ENCODE data around the gene ZDHHC5. TPM values are rescaled to one million over a fixed set of nuclear protein-coding genes. Genes with fewer than 3 reads are reported as not detected.
A peak's percentile ranks its signal among the peaks of the same experiment; 100 is the strongest.

The ZDHHC5 gene
- total RNA-seq: 10 to 100 TPM; 58.2 to 79.9 TPM

- ATAC-seq (replicated peaks): peak; percentile 89
- peak within 1 kb of the TSS; percentile 99 for H3K4me3 Mint-ChIP-seq
- H3K36me3 Mint-ChIP-seq (ENCODE audit: low read depth): peaks cover 55% of the 10 kb centered on the region
- H3K9me3 Mint-ChIP-seq: no peaks in the 10 kb centered on the region
- H3K27me3 Mint-ChIP-seq: no peaks in the 10 kb centered on the region
- H3K4me1 Mint-ChIP-seq: peaks cover 12% of the 10 kb centered on the region
- H3K27ac Mint-ChIP-seq: peak within 1 kb of the TSS; percentile 98
Measured at GRCh38 chr11:57667736-57668433, at the start of gene ZDHHC5. Gene ZDHHC5, plus strand, starts transcription at chr11:57668114. Its CDS starts 4,977 bp downstream, at chr11:57673091.

DNA sequence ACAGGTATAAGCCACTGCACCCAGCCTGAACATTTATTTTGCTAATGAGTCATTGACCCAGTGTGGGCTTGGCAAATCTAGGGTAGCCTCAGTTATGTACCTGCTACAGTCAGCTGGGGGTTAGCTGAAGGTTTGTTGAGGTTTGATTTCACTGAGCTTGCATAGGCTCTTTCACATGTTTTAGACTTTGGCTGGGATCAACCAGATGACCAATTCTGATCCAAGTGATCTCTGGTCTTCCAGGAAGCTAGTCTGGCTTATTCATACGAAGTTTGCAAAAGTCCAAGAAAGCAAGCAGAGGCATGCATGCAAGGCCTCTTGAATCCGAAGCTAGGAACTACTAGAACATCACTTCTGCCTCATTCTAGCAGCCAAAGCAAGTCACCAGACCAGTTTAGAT, 49.5 kb upstream of the ZDHHC5 start:
- Mint-ChIP-seq H3K4me3 (no peak overlapping the region), H3K4me1 (no peaks in the 10 kb centered on the region), H3K36me3 (ENCODE audit: low read depth) (no peaks in the 10 kb centered on the region), H3K27ac (no peak overlapping the region), H3K9me3 (no peaks in the 10 kb centered on the region), H3K27me3 (peaks cover 17% of the 10 kb centered on the region)
- ATAC-seq (replicated peaks): no peak

- Mint-ChIP-seq H3K27me3 (peaks cover 17% of the 10 kb centered on the region), H3K27ac (no peak overlapping the region), H3K36me3 (ENCODE audit: low read depth) (no peaks in the 10 kb centered on the region), H3K4me3 (no peak overlapping the region), H3K4me1 (no peaks in the 10 kb centered on the region), H3K9me3 (no peaks in the 10 kb centered on the region)
- ATAC-seq (replicated peaks): no peak
Measured at GRCh38 chr11:57619331-57619730, 48.6 kb upstream of the ZDHHC5 start.

GRCh38 chr11:57620467-57620866, 47.4 kb upstream of the ZDHHC5 start:
- no peaks in the 10 kb centered on the region for H3K9me3 Mint-ChIP-seq
- H3K27me3 Mint-ChIP-seq: peaks cover 17% of the 10 kb centered on the region
- ATAC-seq (replicated peaks): no peak
- H3K27ac Mint-ChIP-seq: no peak overlapping the region
- H3K36me3 Mint-ChIP-seq (ENCODE audit: low read depth): no peaks in the 10 kb centered on the region
- no peaks in the 10 kb centered on the region for H3K4me1 Mint-ChIP-seq
- no peak overlapping the region for H3K4me3 Mint-ChIP-seq

DNA sequence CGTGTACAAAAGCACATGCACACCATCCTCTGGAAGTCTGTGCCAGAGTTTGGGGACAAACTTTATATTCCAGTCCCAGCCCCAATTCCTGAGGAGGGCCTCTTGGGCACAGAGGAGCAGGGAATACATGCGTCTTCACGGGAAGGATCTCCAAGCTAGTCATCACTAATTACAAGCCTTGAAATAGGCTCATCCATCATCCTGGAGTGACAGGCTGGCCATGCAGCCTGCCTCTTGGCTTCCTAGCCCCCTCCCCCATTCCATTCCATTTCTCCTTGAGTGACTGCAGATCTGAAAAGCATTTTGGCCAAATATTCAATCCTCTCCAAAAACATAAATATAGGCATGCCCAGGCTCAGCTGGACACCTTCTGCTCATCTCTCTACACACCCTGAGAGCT, 45.7 kb upstream of the ZDHHC5 start:
- Mint-ChIP-seq H3K27ac (no peak overlapping the region), H3K27me3 (peaks cover 9% of the 10 kb centered on the region), H3K9me3 (no peaks in the 10 kb centered on the region), H3K4me1 (no peaks in the 10 kb centered on the region), H3K36me3 (ENCODE audit: low read depth) (no peaks in the 10 kb centered on the region), H3K4me3 (no peak overlapping the region)
- ATAC-seq (replicated peaks): no peak

- Mint-ChIP-seq H3K27me3 (peaks cover 6% of the 10 kb centered on the region), H3K4me1 (no peaks in the 10 kb centered on the region), H3K27ac (no peak overlapping the region), H3K9me3 (no peaks in the 10 kb centered on the region), H3K36me3 (ENCODE audit: low read depth) (no peaks in the 10 kb centered on the region), H3K4me3 (no peak overlapping the region)
- ATAC-seq (replicated peaks): no peak
Measured at GRCh38 chr11:57624864-57625263, 43.0 kb upstream of the ZDHHC5 start.

DNA sequence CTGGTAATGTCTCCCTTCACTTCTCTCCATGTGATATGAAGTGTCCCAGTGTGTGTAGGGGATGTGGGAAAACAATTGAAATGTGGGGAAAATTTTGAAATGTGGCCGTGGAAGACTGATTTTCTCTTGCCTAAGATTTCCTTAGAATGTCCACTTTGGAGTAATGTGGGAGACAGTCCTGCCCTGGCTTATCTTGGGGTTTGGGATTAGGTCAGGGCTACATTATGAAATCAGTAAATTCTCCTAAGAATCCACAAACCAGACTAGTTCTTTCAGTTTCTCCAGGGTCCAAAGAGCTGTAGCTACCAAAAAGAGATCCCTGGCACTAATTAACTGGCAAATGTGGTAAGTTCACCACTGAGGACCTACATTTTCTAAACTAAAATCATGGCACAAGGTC, 41.0 kb upstream of the ZDHHC5 start:
- no peaks in the 10 kb centered on the region for H3K4me1 Mint-ChIP-seq
- no peaks in the 10 kb centered on the region for H3K36me3 Mint-ChIP-seq (ENCODE audit: low read depth)
- H3K27me3 Mint-ChIP-seq: peaks cover 14% of the 10 kb centered on the region
- no peak for ATAC-seq (replicated peaks)
- H3K9me3 Mint-ChIP-seq: no peaks in the 10 kb centered on the region
- H3K4me3 Mint-ChIP-seq: no peak overlapping the region
- no peak overlapping the region for H3K27ac Mint-ChIP-seq

- ATAC-seq (replicated peaks): no peak
- Mint-ChIP-seq H3K27ac (no peak overlapping the region), H3K9me3 (no peaks in the 10 kb centered on the region), H3K4me3 (no peak overlapping the region), H3K27me3 (peaks cover 21% of the 10 kb centered on the region), H3K4me1 (no peaks in the 10 kb centered on the region), H3K36me3 (ENCODE audit: low read depth) (no peaks in the 10 kb centered on the region)
Measured at GRCh38 chr11:57630171-57630570, 37.7 kb upstream of the ZDHHC5 start.

DNA sequence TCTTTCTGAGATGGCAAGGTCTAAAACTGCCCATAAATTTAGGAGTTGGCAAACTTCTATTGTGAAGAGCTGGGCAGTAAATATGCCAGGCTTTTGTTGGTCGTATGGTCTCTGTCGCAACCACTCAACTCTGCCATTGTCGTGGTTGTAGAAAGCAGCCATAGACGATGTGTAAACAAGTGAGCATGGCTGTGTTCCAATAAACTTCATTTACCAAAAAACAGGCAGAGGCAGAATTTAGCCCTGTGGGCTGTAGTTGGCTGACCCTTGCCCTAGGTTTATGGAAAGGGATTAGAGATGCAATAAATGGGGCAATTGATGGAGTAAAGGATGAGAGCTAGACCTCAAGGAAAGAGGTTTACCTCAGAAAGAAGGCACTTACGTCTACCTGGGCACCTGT, 35.8 kb upstream of the ZDHHC5 start:
- Mint-ChIP-seq H3K36me3 (ENCODE audit: low read depth) (no peaks in the 10 kb centered on the region), H3K9me3 (no peaks in the 10 kb centered on the region), H3K4me3 (no peak overlapping the region), H3K4me1 (no peaks in the 10 kb centered on the region), H3K27me3 (peaks cover 21% of the 10 kb centered on the region), H3K27ac (no peak overlapping the region)
- ATAC-seq (replicated peaks): no peak

DNA sequence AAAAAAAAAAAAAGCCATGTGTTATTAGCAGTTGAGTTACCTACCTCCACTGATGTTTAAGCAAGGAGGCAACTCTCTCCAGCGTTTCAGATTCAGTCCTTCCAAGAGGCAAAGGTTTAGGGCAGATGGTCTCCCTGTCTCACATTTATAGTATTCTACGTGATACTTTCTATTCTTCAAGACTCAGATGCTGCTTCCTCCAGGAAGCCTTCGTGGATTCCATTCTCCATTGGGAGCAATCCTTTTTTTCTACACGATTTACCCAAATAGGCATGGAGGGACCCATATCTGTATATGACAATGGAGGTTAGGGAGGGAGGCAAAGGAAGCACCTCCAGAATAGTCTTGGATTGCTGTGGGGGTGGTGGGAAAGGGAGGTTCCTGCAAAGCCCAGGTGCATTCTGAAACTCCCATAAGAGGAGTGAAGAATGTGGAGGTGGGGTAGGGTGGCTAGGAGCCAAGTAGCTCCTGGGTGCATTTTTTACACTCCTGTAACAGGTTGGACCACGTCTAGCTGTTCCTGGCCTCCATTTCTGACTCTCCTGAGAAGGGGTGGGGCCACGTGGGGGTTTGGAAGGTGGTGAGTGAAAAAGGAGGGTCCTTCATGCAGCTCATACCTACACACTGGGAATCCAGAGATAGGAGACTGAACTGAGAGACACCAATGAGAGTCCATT, 34.4 kb upstream of the ZDHHC5 start:
- Mint-ChIP-seq H3K9me3 (no peaks in the 10 kb centered on the region), H3K4me1 (no peaks in the 10 kb centered on the region), H3K27ac (no peak overlapping the region), H3K36me3 (ENCODE audit: low read depth) (no peaks in the 10 kb centered on the region), H3K27me3 (peaks cover 30% of the 10 kb centered on the region), H3K4me3 (no peak overlapping the region)
- ATAC-seq (replicated peaks): no peak

DNA sequence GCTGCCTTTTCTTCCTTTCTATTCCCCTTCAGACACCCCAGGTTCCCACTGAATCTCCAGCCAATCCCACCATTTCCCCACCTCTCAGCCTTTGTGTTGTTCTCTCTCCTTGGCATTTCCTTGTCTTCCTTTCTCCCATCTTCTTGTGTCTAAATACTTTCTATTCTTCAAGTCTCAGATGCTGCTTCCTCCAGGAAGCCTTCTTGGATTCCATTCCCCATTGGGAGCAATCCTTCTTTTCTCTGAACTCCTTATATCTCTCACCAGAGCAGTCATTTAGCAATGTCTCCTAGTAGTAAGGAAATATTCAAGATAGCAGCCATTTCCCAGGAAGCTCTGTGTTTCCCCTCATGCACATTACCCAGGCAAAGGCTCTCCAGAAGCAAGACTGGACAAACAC, 33.6 kb upstream of the ZDHHC5 start:
- no peaks in the 10 kb centered on the region for H3K36me3 Mint-ChIP-seq (ENCODE audit: low read depth)
- ATAC-seq (replicated peaks): no peak
- no peaks in the 10 kb centered on the region for H3K9me3 Mint-ChIP-seq
- H3K27ac Mint-ChIP-seq: no peak overlapping the region
- no peak overlapping the region for H3K4me3 Mint-ChIP-seq
- peaks cover 6% of the 10 kb centered on the region for H3K4me1 Mint-ChIP-seq
- peaks cover 35% of the 10 kb centered on the region for H3K27me3 Mint-ChIP-seq

- H3K4me1 Mint-ChIP-seq: peaks cover 6% of the 10 kb centered on the region
- no peaks in the 10 kb centered on the region for H3K9me3 Mint-ChIP-seq
- H3K36me3 Mint-ChIP-seq (ENCODE audit: low read depth): no peaks in the 10 kb centered on the region
- peaks cover 32% of the 10 kb centered on the region for H3K27me3 Mint-ChIP-seq
- H3K27ac Mint-ChIP-seq: no peak overlapping the region
- ATAC-seq (replicated peaks): no peak
- no peak overlapping the region for H3K4me3 Mint-ChIP-seq
Measured at GRCh38 chr11:57635246-57635645, 32.7 kb upstream of the ZDHHC5 start.

- Mint-ChIP-seq H3K27ac (peak overlapping the region; percentile 78), H3K9me3 (no peaks in the 10 kb centered on the region), H3K36me3 (ENCODE audit: low read depth) (no peaks in the 10 kb centered on the region), H3K27me3 (peaks cover 24% of the 10 kb centered on the region), H3K4me3 (peak overlapping the region; percentile 79), H3K4me1 (peaks cover 6% of the 10 kb centered on the region)
- no peak for ATAC-seq (replicated peaks)
Measured at GRCh38 chr11:57637626-57638004, 30.3 kb upstream of the ZDHHC5 start.

GRCh38 chr11:57638005-57638781, 29.7 kb upstream of the ZDHHC5 start:
- peak overlapping the region; percentile 78 for H3K27ac Mint-ChIP-seq
- ATAC-seq (replicated peaks): peak; percentile 57

More at GRCh38 chr11:57638005-57638781, 29.7 kb upstream of the ZDHHC5 start:
- Mint-ChIP-seq H3K4me1 (peaks cover 6% of the 10 kb centered on the region), H3K9me3 (no peaks in the 10 kb centered on the region), H3K27me3 (peaks cover 24% of the 10 kb centered on the region), H3K36me3 (ENCODE audit: low read depth) (no peaks in the 10 kb centered on the region), H3K4me3 (peak overlapping the region; percentile 79)

Data from activated T-helper 17 cell treated with anti-CD3 and anti-CD28 coated beads, Interleukin-2, amount 50 U/mL, for 72 hours (primary cell).